H1 (cell line): ENCODE data around the gene FRRS1L. TPM values are rescaled to one million over a fixed set of nuclear protein-coding genes. Genes with fewer than 3 reads are reported as not detected.

ENCODE experiments used
- CTCF ChIA-PET: fragments of 300-600 bp; sonication (Branson Sonifier 250); formaldehyde crosslinking; loops from one replicate; lab custom pipeline; 2021; ENCODE audit not compliant: partially characterized antibody; lab: Charles Lee
- POLR2A ChIA-PET: fragments of 300-600 bp; sonication (Branson Sonifier 250); formaldehyde crosslinking; loops from one replicate; lab custom pipeline; 2021; ENCODE audit warnings: inconsistent platforms; ENCODE audit not compliant: partially characterized antibody; lab: Charles Lee
- DNase-seq, 2 experiments: peaks; one replicate each; pipeline versions ENCODE4 v3.0.0 to v3.0.0-alpha.2; 2010 to 2022; ENCODE audit warnings: low spot score in 2 of 2, low read depth in 1 of 2, mixed read lengths in 1 of 2
- FAIRE-seq: peaks from 2 replicates; lab custom pipeline; 2011; peaks lifted over from hg19 to GRCh38; lab: Jason Lieb, UNC
- H2AFZ ChIP-seq: 2 replicates; pipeline ENCODE4 v1.8.1; 2012; ENCODE audit warnings: low read length, inconsistent platforms
- H2AK5ac ChIP-seq: 2 replicates; pipeline ENCODE4 v1.6.1; 2013; ENCODE audit warnings: low read depth, low read length
- H2BK120ac ChIP-seq: replicated peaks from 2 replicates; pipeline ENCODE3; 2013; ENCODE audit warnings: low read depth, low read length, inconsistent platforms
- H2BK12ac ChIP-seq: 2 replicates; pipeline ENCODE4 v1.6.1; 2013; ENCODE audit warnings: low read depth, low read length
- H2BK15ac ChIP-seq: 2 replicates; pipeline ENCODE4 v1.6.1; 2013; ENCODE audit warnings: low read length
- H2BK20ac ChIP-seq: 2 replicates; pipeline ENCODE4 v1.6.1; 2013; ENCODE audit warnings: low read length
- H2BK5ac ChIP-seq: 2 replicates; pipeline ENCODE4 v1.6.1; 2013; ENCODE audit warnings: low read depth, low read length
- H3K14ac ChIP-seq: 2 replicates; pipeline ENCODE4 v1.6.1; 2013; ENCODE audit warnings: inconsistent platforms; ENCODE audit not compliant: insufficient read length
- H3K18ac ChIP-seq: 2 replicates; pipeline ENCODE4 v1.6.1; 2013; ENCODE audit warnings: low read length; ENCODE audit errors: extremely low read depth
- H3K23ac ChIP-seq: 2 replicates; pipeline ENCODE4 v1.6.1; 2013; ENCODE audit warnings: inconsistent platforms; ENCODE audit not compliant: insufficient read length
- H3K23me2 ChIP-seq: 2 replicates; pipeline ENCODE4 v1.6.1; 2013; ENCODE audit warnings: low read depth, low read length
- H3K27ac ChIP-seq: 2 replicates; pipeline ENCODE4 v1.6.1; 2011; ENCODE audit warnings: low read depth, low read length, inconsistent platforms
- H3K27me3 ChIP-seq, 4 experiments: replicated peaks in 1 of 4; 1 replicate in 1 of 4; 2 replicates in 3 of 4; pipeline versions ENCODE4 v1.6.1 to v1.8.1; 2011 to 2013; ENCODE audit warnings: low read length in 3 of 4, mild to moderate bottlenecking in 3 of 4, inconsistent platforms in 2 of 4, mixed read lengths in 2 of 4, moderate library complexity in 1 of 4; ENCODE audit not compliant: control insufficient read depth in 3 of 4, insufficient read depth in 3 of 4; ENCODE audit errors: extremely low read depth in 1 of 4
- H3K36me3 ChIP-seq, 4 experiments: 2 replicates each; pipeline versions ENCODE4 v1.6.1 to v1.8.1; 2011 to 2013; ENCODE audit warnings: mild to moderate bottlenecking in 4 of 4, low read length in 3 of 4, moderate library complexity in 2 of 4, control low read depth in 1 of 4, inconsistent platforms in 1 of 4; ENCODE audit not compliant: insufficient read depth in 4 of 4, control insufficient read depth in 2 of 4
- H3K4ac ChIP-seq: replicated peaks from 2 replicates; pipeline ENCODE3; 2013; ENCODE audit warnings: low read length, low read depth, mixed read lengths, inconsistent platforms; ENCODE audit not compliant: insufficient read length
- H3K4me1 ChIP-seq, 4 experiments: replicated peaks in 1 of 4; 1 replicate in 1 of 4; 2 replicates in 3 of 4; pipeline versions ENCODE4 v1.6.1 to v1.8.1; 2011 to 2013; ENCODE audit warnings: low read length in 3 of 4, inconsistent platforms in 2 of 4, mixed read lengths in 1 of 4; ENCODE audit not compliant: insufficient read depth in 4 of 4, control insufficient read depth in 3 of 4
- H3K4me2 ChIP-seq, 2 experiments: 2 replicates each; pipeline versions ENCODE4 v1.6.1 to v1.8.1; 2011 to 2013; ENCODE audit warnings: low read depth in 2 of 2, low read length in 2 of 2, control low read depth in 1 of 2, inconsistent platforms in 1 of 2, mild to moderate bottlenecking in 1 of 2; ENCODE audit not compliant: insufficient read depth in 1 of 2
- H3K4me3 ChIP-seq, 4 experiments: fragments of 200-600, 300-600 bp in 1 of 4; sonication (generic), shearing (Covaris generic), sonication (Bioruptor Twin) in 1 of 4; 2 replicates each; pipeline versions ENCODE4 v1.5.1 to v1.8.1; 2011 to 2016; ENCODE audit warnings: low read length in 4 of 4, low read depth in 3 of 4, control low read depth in 2 of 4, inconsistent platforms in 2 of 4, mild to moderate bottlenecking in 2 of 4, mixed read lengths in 1 of 4, moderate library complexity in 1 of 4; ENCODE audit not compliant: insufficient read depth in 2 of 4; ENCODE audit errors: extremely low read depth in 1 of 4
- H3K56ac ChIP-seq: replicated peaks from 2 replicates; pipeline ENCODE3; 2013; ENCODE audit warnings: low read depth, mild to moderate bottlenecking, mixed read lengths, low read length, inconsistent platforms; ENCODE audit not compliant: insufficient read length
- H3K79me1 ChIP-seq: 2 replicates; pipeline ENCODE4 v1.6.1; 2013; ENCODE audit warnings: low read depth, low read length, control low read depth
- H3K79me2 ChIP-seq, 2 experiments: 2 replicates each; pipeline versions ENCODE4 v1.6.1 to v1.8.1; 2012 to 2013; ENCODE audit warnings: low read length in 2 of 2, mild to moderate bottlenecking in 2 of 2, inconsistent platforms in 1 of 2; ENCODE audit not compliant: insufficient read depth in 2 of 2, control insufficient read depth in 1 of 2
- H3K9ac ChIP-seq, 4 experiments: replicated peaks in 1 of 4; 1 replicate in 1 of 4; 2 replicates in 3 of 4; pipeline versions ENCODE4 v1.6.1 to v1.8.1; 2011 to 2013; ENCODE audit warnings: low read depth in 3 of 4, low read length in 3 of 4, control low read depth in 2 of 4, mild to moderate bottlenecking in 2 of 4, moderate library complexity in 2 of 4, inconsistent platforms in 1 of 4; ENCODE audit errors: extremely low read depth in 1 of 4
- H3K9me3 ChIP-seq, 2 experiments: 2 replicates each; pipeline versions ENCODE4 v1.6.1 to v1.8.1; 2012 to 2013; ENCODE audit warnings: mild to moderate bottlenecking in 2 of 2, moderate library complexity in 2 of 2, control low read depth in 1 of 2, inconsistent platforms in 1 of 2, low read depth in 1 of 2, low read length in 1 of 2, mixed read lengths in 1 of 2; ENCODE audit not compliant: insufficient read depth in 2 of 2
- H4K20me1 ChIP-seq, 2 experiments: replicated peaks in 1 of 2; 2 replicates each; pipeline versions ENCODE3 to v1.8.1; 2011 to 2013; ENCODE audit warnings: inconsistent platforms in 2 of 2, low read length in 2 of 2, mild to moderate bottlenecking in 1 of 2; ENCODE audit not compliant: insufficient read depth in 2 of 2, control insufficient read depth in 1 of 2
- H4K5ac ChIP-seq: 2 replicates; pipeline ENCODE4 v1.6.1; 2013; ENCODE audit warnings: low read length, low read depth, mixed read lengths, inconsistent platforms; ENCODE audit not compliant: insufficient read length
- H4K8ac ChIP-seq: 2 replicates; pipeline ENCODE4 v1.8.0; 2013; ENCODE audit warnings: mild to moderate bottlenecking, moderate library complexity, low read length, inconsistent platforms; ENCODE audit not compliant: insufficient read depth; ENCODE audit errors: extremely low read depth
- H4K91ac ChIP-seq: replicated peaks from 2 replicates; pipeline ENCODE3; 2013; ENCODE audit warnings: low read length, mixed read lengths, inconsistent platforms; ENCODE audit not compliant: insufficient read length
- ASH2L ChIP-seq: fragments of 200-600, 300-600 bp; sonication (generic); IDR thresholded peaks from one replicate; pipeline ENCODE4 v1.7.1; 2017; ENCODE audit warnings: low read length
- CREB1 ChIP-seq: IDR thresholded peaks from 2 replicates; pipeline ENCODE4 v1.6.1; 2012; ENCODE audit warnings: inconsistent platforms
- CTCF ChIP-seq, 3 experiments: IDR thresholded peaks; 1 replicate in 2 of 3; 2 replicates in 1 of 3; pipeline versions ENCODE4 v1.5.1 to v1.6.1; 2011; ENCODE audit warnings: low read length in 3 of 3, mild to moderate bottlenecking in 3 of 3, inconsistent platforms in 2 of 3, low read depth in 1 of 3, moderate library complexity in 1 of 3; ENCODE audit not compliant: insufficient read depth in 1 of 3; ENCODE audit errors: control extremely low read depth in 1 of 3
- POLR2A ChIP-seq, 2 experiments: IDR thresholded peaks; 1 replicate in 1 of 2; 2 replicates in 1 of 2; pipeline ENCODE4 v1.6.1; 2011; ENCODE audit warnings: low read depth in 2 of 2, low read length in 2 of 2, mild to moderate bottlenecking in 2 of 2; ENCODE audit errors: control extremely low read depth in 1 of 2
- RBBP5 ChIP-seq: IDR thresholded peaks from 2 replicates; pipeline ENCODE4 v1.7.1; 2012; ENCODE audit warnings: low read depth, mild to moderate bottlenecking, inconsistent platforms, low read length, moderate library complexity, borderline replicate concordance
- RNF2 ChIP-seq: fragments of 200-900, 300-1000 bp; sonication (generic); IDR thresholded peaks from 2 replicates; pipeline ENCODE4 v1.7.1; 2016; ENCODE audit warnings: borderline replicate concordance, low read depth, mild to moderate bottlenecking, antibody characterized with exemption, low read length; ENCODE audit not compliant: poor library complexity, severe bottlenecking; ENCODE audit errors: missing control alignments
- SIRT6 ChIP-seq: IDR thresholded peaks from one replicate; pipeline ENCODE4 v1.7.1; 2012; ENCODE audit warnings: low read length, inconsistent platforms
- SP2 ChIP-seq: IDR thresholded peaks from 2 replicates; pipeline ENCODE4 v1.6.1; 2012; ENCODE audit warnings: mild to moderate bottlenecking, low read length, inconsistent platforms
- YY1 ChIP-seq: IDR thresholded peaks from 2 replicates; pipeline ENCODE4 v1.6.1; 2011; ENCODE audit warnings: low read depth, mild to moderate bottlenecking, low read length
- whole genome bisulfite sequencing, 2 experiments: shearing (Covaris generic) in 1 of 2; methylation state at CpG; one replicate each; pipeline versions ENCODE4 v1.1.6 to v1.1.7; 2013 to 2015; ENCODE audit warnings: low lambda C conversion rate in 2 of 2, mixed read lengths in 2 of 2, inconsistent platforms in 1 of 2, low coverage in 1 of 2, missing lambda C conversion rate in 1 of 2; ENCODE audit not compliant: insufficient replicate concordance in 2 of 2, insufficient coverage in 1 of 2, insufficient read length in 1 of 2; ENCODE audit errors: extremely low coverage in 1 of 2, missing lambda C conversion rate in 1 of 2; 5-methylcytosine and 5-hydroxymethylcytosine counted together
- polyA plus RNA-seq, 7 experiments: library from polyadenylated mRNA; depleted of rRNA in 3 of 7; stranded (reverse) in 5 of 7; unstranded in 2 of 7; fragments of >200 nt in 5 of 7; fragments of 200-250 nt in 2 of 7; gene quantifications; 1 replicate in 5 of 7; 2 replicates in 1 of 7; 4 replicates in 1 of 7; pipeline versions ENCODE4 v1.2.1 to v1.2.3, GENCODE V29; 2011 to 2013; ENCODE audit warnings: missing spikeins in 2 of 7, mixed read lengths in 2 of 7
- total RNA-seq: library from RNA; stranded (reverse); fragmentation: NEBNext Ultra II Directional; extraction: Animal tissue kit (Norgen Biotek cat#: 25700); gene quantifications from 2 replicates; pipeline ENCODE4 v1.2.1, GENCODE V29; 2021

Gene FRRS1L
- total and polyA plus RNA-seq, 2 of the 8 experiments (the other 6 are each of a cell fraction or from before 2014, with no cell fraction given) = 1.0 to 2.2 TPM

- Histone ChIP-seq H3K9me3 (no peaks in the 10 kb centered on the region), H3K4me1 (peaks cover 7 to 16% (median 13%) of the 10 kb centered on the region in 4 experiments), H3K27ac (peak within 1 kb of the TSS; percentile 84), H3K23ac (no peak within 1 kb of the TSS), H3K4me2 (peak within 1 kb of the TSS; percentile 94 to 97), H2AK5ac (no peak within 1 kb of the TSS), H4K20me1 (peaks cover 9 to 17% of the 10 kb centered on the region in 2 experiments), H3K18ac (peak within 1 kb of the TSS; percentile 63), H4K91ac (no peak within 1 kb of the TSS), H3K14ac (no peak within 1 kb of the TSS), H2BK12ac (no peak within 1 kb of the TSS), H2BK15ac (no peak within 1 kb of the TSS), H2BK20ac (no peak within 1 kb of the TSS), H3K27me3 (no peaks in the 10 kb centered on the region), H2BK120ac (no peak within 1 kb of the TSS), H3K9ac (peak within 1 kb of the TSS; percentile 85 to 98 (median 88)), H4K5ac (no peak within 1 kb of the TSS), H3K79me2 (peaks cover 31 to 50% of the 10 kb centered on the region in 2 experiments), H3K79me1 (peaks cover 9% of the 10 kb centered on the region), H2AFZ (peak within 1 kb of the TSS; percentile 25), H3K4me3 (peak within 1 kb of the TSS; percentile 65 to 91 (median 82)), H3K23me2 (peaks cover 10% of the 10 kb centered on the region), H3K56ac (no peak within 1 kb of the TSS), H2BK5ac (peak within 1 kb of the TSS; percentile 57), H4K8ac (peak within 1 kb of the TSS; percentile 92; the same call in 1 of the 2 replicates), H3K36me3 (no peaks in the 10 kb centered on the region; a peak in 1 of 8 replicates), H3K4ac (no peak within 1 kb of the TSS)
- DNase-seq (peak; percentile 91 to 97), FAIRE-seq (no peak)
- WGBS, 2 experiments = 1% methylated on average over 74 of the region's 88 CpGs; no CpG with 5 or more reads in 1 of the 2 experiments
- ChIA-PET CTCF (interaction anchor here (0.6 to 2.6 kb wide), 8 partner anchors 10 to 291 kb away, joined by 3 to 8 read pairs (median 4); no protein-coding TSS in a partner anchor), POLR2A (interaction anchor here (0.6 to 2.5 kb wide), 17 partner anchors 8 to 199 kb away, joined by 3 to 22 read pairs (median 4); no protein-coding TSS in a partner anchor)
- TF ChIP-seq POLR2A (IDR thresholded peaks at IDR 0.05; ENCODE audit: control extremely low read depth in 1 of 2, low read depth in 2 of 2, low read length in 2 of 2) (peak; percentile 87 to 90), ASH2L (peak; percentile 63), RNF2 (no peak), SIRT6 (no peak), RBBP5 (peak; percentile 97), CREB1 (peak; percentile 40; the same call in 1 of the 2 replicates), YY1 (peak; percentile 92), CTCF (IDR thresholded peaks at IDR 0.05; ENCODE audit: control extremely low read depth in 1 of 3, insufficient read depth in 1 of 3, low read depth in 1 of 3, low read length in 3 of 3) (no peak), SP2 (no peak)
Observed at GRCh38 chr9:109119439-109120203, 47.4 kb downstream of the FRRS1L start, which contains the start of gene TMEM245. TSS of gene TMEM245 (minus strand) at chr9:109119947. CDS start at chr9:109119913, 34 bp downstream.
